ENCODE measurements around the gene ETFA.

The ETFA gene

DNA sequence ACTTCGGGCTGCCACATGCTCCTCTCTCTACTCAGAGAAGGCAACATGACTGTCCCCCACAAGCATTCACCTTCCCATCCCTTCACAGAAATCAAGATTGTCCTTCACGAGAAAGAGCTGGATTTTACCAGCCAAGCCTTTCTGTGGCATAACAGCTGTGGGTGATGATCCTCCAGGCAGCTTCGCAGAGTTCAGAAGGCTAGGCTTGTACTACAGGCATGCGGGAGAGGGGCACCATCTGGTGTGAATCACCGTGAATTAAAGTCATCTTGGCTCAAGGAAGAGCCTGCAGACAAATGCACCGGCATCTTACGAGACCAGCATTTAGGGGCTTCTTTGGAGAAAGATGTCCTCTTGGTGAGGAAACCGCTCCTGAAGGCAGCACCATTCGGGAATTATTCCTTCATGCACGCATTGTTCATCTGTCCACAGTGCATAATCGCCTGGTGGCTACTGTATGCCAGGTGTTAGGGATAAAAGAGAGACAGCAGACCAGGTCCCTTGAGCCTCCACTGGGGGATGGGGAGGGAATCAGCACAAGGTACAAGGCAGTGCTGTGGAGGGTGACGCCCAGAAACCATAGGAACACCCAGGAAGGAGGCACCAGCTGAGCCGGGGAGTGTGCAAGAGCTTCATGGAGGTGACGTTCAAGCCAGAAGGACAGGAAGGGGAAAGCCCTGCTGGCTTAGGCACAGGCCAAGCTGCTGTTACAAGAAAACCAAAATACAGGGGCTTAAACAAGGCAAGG lies 142.9 kb downstream of the ETFA start:
- no peak for DNase-seq

DNA sequence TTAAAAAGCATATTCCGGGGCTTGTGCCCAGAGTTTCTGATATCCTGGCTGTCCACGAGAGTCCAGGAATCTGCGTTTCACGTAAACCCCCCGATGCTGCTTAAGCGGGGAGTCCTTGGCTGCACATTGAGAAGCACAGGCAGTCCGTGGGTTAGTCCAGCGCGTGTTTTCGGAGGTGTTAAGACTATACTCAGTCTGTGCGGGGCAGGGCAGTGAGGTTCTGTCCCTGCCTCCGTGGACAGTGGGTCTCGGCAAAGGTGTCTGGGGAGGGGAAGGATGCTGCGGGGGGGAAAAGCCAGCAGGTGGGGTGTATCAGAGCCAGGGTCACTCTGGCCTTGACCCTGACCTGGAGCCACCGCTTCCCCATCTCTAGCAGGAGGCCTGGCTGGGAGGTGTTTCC lies 145.3 kb downstream of the ETFA start:
- DNase-seq, result no peak
